ENCODE data around the gene OSR1.

DNA sequence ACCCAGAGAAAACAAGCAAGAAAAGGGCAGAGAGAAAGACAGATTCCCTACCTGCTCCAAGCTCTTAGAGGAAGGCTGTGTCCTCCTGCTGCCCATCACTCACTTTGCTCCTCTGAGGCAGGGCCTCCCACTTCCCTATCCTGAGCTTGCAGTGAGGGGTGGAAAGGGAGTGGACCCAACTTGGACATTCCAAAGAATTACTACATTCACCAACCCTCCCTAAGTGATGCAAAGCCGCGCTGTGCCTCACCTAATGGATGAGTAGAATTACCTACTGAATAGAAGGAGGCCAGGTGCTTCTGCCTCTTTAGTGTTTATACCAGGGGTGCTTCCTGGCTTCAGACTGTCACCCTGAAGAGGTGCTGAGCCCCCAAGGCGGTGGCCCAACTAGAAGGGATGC lies 5.6 kb upstream of the OSR1 start:
- no peak for TF ChIP-seq POLR2A (IDR thresholded peaks at IDR 0.05; ENCODE audit: low read depth, low read length)
- no peak for TF ChIP-seq CTCF (conservative IDR thresholded peaks at IDR 0.05; ENCODE audit: low read depth, low read length)
- TF ChIP-seq CHD1 (IDR thresholded peaks at IDR 0.05; ENCODE audit: low read depth, low read length): no peak
- TF ChIP-seq SMC3 (IDR thresholded peaks at IDR 0.05; ENCODE audit: low read depth, low read length): no peak
- TF ChIP-seq CEBPB (IDR thresholded peaks at IDR 0.05; ENCODE audit: low read depth, low read length): no peak
- TF ChIP-seq RAD21 (IDR thresholded peaks at IDR 0.05; ENCODE audit: low read length): no peak
- TF ChIP-seq RCOR1 (IDR thresholded peaks at IDR 0.05; ENCODE audit: insufficient replicate concordance, low read length): no peak
- TF ChIP-seq MAFK (IDR thresholded peaks at IDR 0.05; ENCODE audit: low read depth, low read length): no peak
- TF ChIP-seq MXI1 (IDR thresholded peaks at IDR 0.05; ENCODE audit: borderline replicate concordance, low read depth, low read length): no peak
- no peak for TF ChIP-seq USF2 (IDR thresholded peaks at IDR 0.05; ENCODE audit: low read depth, low read length)

Measured in IMR-90 (cell line).